ENCODE measurements around the gene DGKZ.
"Not testable (repeated sequence)": the region's sequence is repeated elsewhere in the genome, so short reads cannot be mapped to it uniquely, and the experiment has no call there.

DNA sequence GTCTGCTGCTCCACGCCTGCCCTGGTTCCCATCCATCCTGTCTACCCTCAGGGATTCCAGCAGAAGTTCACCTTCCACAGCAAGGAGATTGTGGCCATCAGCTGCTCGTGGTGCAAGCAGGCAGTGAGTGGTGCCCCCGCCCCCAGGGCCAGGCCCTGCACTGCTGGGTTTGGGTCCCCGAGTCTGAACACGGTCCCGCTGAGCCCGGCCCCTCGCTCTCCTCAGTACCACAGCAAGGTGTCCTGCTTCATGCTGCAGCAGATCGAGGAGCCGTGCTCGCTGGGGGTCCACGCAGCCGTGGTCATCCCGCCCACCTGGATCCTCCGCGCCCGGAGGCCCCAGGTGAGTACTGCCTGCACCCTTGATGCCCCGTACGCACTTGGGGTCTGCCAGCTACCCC is 24.0 kb downstream of the DGKZ start:
- not testable (repeated sequence) for TF ChIP-seq PHF8 (IDR thresholded peaks at IDR 0.05; ENCODE audit: borderline replicate concordance, low read depth); POLR2A (IDR thresholded peaks at IDR 0.05; ENCODE audit: low read length)
- TF ChIP-seq, protein P1, sequence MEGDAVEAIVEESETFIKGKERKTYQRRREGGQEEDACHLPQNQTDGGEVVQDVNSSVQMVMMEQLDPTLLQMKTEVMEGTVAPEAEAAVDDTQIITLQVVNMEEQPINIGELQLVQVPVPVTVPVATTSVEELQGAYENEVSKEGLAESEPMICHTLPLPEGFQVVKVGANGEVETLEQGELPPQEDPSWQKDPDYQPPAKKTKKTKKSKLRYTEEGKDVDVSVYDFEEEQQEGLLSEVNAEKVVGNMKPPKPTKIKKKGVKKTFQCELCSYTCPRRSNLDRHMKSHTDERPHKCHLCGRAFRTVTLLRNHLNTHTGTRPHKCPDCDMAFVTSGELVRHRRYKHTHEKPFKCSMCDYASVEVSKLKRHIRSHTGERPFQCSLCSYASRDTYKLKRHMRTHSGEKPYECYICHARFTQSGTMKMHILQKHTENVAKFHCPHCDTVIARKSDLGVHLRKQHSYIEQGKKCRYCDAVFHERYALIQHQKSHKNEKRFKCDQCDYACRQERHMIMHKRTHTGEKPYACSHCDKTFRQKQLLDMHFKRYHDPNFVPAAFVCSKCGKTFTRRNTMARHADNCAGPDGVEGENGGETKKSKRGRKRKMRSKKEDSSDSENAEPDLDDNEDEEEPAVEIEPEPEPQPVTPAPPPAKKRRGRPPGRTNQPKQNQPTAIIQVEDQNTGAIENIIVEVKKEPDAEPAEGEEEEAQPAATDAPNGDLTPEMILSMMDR (IDR thresholded peaks at IDR 0.05) = not testable (repeated sequence)
